ENCODE data around the gene ABCF1.
"Not testable (repeated sequence)": the region's sequence is repeated elsewhere in the genome, so short reads cannot be mapped to it uniquely, and the experiment has no call there.

The ABCF1 gene

DNA sequence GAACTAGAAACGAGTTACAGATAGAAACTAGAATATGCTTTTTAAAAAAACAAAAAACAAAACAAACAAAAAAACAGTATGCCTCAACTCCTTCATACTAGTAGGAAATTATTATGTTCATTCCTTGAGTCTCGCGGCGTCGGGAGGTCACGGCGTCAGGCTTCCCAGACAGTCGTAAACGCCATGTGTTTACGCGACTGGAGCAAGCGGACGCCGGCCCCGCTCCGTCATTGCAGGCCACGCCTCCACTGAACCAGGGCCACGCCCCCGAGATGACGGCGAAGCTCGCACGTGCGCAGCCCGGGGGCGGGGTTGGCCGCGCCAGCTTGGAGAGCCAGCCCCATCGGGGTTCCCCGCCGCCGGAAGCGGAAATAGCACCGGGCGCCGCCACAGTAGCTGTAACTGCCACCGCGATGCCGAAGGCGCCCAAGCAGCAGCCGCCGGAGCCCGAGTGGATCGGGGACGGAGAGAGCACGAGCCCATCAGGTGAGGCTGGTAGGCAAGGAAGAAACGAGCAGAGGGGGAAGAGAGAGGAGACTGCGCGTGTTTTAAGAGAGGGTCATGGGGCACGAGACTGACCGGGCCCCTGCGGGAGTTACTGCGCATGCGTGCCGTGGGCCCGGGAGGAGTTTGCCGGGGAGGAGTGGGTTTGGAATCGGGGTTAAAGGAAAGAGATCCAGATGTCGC lies at the start of gene ABCF1:
Gene ABCF1, plus strand, starts transcription at position 368 of the 687 bp plus-strand sequence. Its CDS starts 46 bp downstream, at position 414.
- peak; percentile 98 for DNase-seq (ENCODE audit: low read depth, low spot score)

DNA sequence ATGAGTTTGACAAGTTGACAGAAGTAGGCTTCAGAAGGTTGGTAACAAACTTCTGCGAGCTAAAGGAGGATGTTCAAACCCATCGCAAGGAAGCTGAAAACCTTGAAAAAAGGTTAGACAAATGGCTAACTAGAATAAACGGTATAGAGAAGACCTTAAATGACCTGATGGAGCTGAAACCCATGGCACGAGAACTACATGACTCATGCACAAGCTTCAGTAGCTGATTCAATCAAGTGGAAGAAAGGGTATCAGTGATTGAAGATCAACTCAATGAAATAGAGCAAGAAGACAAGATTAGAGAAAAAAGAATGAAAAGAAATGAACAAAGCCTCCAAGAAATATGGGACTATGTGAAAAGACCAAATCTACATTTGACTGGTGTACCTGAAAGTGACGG lies 49.3 kb upstream of the ABCF1 start:
- not testable (repeated sequence) for DNase-seq (ENCODE audit: low read depth, low spot score)

- DNase-seq (ENCODE audit: low read depth, low spot score): not testable (repeated sequence)
These were observed 44.8 kb upstream of the ABCF1 start for GRCh38 chr6:30526444-30526843.

- DNase-seq (ENCODE audit: low read depth, low spot score): not testable (repeated sequence)
These were observed 41.8 kb upstream of the ABCF1 start for GRCh38 chr6:30529349-30529875.

DNA sequence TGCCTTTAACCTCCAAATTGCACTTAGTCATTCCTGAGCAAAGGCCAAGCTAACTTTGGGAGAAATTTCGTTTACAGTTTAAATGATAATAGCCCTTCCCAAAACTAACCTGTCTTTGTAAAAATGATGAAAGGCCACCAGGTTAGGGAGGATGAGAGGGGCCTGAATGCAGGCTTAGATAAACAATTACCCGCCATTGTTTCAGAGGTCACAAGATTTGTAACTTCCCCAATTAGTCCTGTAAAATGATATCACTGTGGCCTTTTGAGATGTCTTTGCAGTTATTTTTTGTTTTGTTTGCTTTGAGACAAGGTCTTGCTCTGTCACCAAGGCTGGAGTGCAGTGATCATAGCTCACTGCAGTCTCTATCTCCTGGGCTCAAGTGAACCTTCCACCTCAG lies 41.2 kb upstream of the ABCF1 start:
- no peak for DNase-seq (ENCODE audit: low read depth, low spot score)

GRCh38 chr6:30533460-30534294 lies 37.6 kb upstream of the ABCF1 start:
- DNase-seq (ENCODE audit: low read depth, low spot score): no peak

GRCh38 chr6:30537931-30538330 lies 33.3 kb upstream of the ABCF1 start:
- DNase-seq (ENCODE audit: low read depth, low spot score): no peak

DNA sequence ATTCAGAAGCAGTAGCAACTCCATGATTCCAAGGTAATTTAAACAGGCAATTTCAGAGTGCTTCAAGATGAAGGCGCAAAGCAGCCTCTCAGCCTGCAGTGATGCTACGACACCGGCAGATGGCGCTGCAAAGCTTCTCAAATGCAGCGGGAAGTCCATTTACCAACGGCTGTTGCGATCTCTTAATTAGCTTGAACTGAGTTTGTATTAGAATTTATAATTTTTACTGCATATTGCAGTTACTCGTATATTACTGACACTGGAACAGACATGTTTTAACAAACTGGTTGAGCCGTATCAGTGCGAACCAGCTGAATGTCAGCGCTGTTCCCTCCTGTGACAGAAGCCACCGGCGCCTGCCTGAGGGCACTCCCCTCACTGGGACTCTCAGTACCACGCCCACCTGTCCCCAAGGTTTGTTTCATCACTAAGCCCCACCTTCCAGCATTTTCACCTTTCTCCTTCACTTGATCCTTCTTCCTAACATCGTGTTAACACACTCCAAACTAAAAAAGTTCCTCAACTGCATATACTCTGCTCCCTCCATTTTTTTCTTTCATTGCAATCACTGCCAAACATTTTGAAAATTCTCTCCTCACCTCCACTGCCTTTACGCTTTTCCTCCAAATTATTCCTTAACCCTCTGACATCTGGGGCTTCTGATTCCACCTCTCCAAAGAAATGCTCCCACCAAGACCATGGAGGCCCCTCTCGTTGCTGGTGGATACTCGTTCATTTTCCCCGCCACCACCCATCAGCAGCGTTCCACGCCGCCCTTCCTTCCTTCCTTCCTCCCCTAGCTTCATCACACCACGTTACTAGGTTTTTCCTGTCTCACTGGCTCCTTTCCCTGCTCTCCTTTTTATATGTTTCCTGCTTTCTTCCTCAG lies 29.5 kb upstream of the ABCF1 start:
- DNase-seq (ENCODE audit: low read depth, low spot score): peak; percentile 94

DNA sequence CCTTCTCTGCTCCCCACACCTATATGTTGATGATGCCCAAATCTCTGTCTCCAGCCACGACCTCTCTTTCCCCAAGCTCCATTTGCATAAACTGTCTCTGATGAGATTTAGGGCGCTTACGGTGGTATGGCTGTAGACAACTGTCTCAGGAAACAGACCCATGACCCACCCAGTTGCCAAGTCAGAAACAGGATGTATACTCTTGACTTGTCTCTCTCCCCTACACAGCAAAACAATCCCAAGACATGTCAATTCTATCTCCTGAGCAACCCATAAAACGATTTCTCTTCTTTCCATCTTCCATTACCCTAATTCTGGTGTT lies 28.9 kb upstream of the ABCF1 start:
- DNase-seq (ENCODE audit: low read depth, low spot score): no peak

GRCh38 chr6:30542915-30543314 lies 28.3 kb upstream of the ABCF1 start:
- no peak for DNase-seq (ENCODE audit: low read depth, low spot score)

DNA sequence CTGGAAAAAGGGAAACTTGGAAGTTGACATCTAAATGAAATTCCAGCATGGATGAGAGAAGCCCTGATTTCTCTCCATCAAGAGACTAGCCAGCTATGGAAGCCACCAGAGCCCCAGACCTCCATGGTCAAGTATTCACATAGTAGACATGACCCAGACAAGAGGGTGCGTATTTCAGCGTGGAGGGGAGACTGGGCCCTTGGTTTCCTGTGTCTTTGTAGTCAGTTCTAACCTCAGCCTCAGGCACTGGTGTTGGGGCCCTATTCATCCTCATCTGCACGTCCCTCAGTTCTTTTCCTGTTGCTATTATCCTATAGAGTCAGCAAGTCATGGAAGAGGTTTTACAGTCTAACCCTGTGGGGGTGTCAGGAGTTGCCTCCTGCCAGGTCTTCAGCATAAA lies 27.4 kb upstream of the ABCF1 start:
- no peak for DNase-seq (ENCODE audit: low read depth, low spot score)

GRCh38 chr6:30544666-30545272 lies 26.5 kb upstream of the ABCF1 start:
- peak; percentile 37 for DNase-seq (ENCODE audit: low read depth, low spot score)

GRCh38 chr6:30547454-30547853 lies 23.8 kb upstream of the ABCF1 start:
- DNase-seq (ENCODE audit: low read depth, low spot score): no peak

DNA sequence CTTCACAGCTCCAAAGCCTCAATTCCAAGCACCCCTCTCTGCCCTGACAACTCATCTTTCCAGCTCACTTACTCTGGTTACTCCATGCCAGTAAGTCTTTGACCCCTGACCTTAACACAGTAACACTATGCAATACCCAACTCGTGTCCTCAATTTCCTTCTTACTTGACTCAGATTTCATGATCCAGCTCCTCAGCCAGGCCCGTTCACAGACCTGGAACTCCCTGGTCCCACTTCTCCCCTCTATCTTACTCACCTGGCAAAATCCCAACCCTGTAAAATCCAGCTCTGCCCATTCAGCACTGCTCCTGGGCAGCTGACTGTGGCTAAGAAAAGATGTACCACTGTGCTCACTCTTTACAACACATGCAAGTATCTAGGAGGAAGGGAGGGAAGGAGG lies 22.9 kb upstream of the ABCF1 start:
- no peak for DNase-seq (ENCODE audit: low read depth, low spot score)

DNA sequence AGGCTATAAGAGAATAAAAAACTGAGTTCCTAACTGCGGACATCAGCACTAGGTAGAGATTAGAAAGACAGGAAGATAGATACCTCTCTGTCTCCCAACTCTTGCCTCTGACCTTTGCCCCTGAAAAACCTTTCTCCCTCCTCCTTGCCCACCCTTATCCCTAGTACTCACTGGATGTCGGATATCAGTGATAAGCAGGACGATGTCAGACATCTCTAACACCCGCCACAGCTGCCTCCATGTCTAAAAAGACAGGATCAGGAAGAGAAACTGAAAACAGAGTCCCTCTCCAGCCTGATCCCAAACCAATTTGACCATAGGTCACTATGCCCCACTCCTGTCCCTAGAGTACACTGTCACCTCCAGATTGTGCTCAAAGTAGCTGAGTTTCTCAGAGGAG lies 16.8 kb upstream of the ABCF1 start:
- DNase-seq (ENCODE audit: low read depth, low spot score): no peak

DNA sequence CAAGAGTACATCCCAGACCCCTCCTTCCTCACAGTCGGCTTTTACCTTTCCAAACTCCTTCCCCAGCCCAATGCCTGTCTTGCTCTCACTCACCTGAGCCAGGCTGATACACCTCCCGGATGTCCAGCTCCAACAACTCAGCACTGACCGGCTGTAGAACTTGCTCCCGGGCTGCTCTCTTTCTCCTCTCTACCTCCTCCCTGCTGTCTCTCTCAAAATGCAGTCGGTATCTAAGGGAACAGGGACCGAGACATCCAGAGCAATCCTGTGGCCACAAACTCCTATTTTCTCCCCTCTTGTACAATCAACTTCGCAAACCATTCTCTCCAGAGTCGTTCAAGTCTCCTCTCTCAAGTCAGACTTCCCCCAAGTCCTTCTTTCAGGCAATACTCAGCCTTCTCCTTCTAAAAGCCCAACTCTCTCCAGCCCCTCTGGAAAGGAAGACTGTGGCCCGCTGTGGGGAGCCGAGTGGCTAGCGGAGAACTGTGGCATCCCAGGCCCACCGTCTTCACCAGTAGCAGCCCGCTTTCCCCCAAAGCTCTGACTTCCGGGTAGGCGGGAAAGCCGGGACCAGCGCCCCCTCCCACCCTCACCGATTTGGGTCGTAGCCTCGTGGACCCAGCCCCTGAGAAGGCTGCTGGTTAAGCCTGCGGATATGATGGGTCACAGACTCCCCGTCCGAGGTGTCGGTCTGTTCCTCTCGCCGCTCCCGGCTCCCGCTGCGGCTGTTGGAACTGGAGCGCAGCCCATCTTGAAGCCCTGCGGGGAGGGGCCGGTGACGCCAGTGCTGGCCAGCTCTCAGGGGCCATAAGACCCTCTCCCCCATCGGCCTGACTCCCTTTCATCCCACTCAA lies 16.1 kb upstream of the ABCF1 start:
- DNase-seq (ENCODE audit: low read depth, low spot score): peak; percentile 72

- no peak for DNase-seq (ENCODE audit: low read depth, low spot score)
These were observed 15.5 kb upstream of the ABCF1 start for GRCh38 chr6:30555816-30556065.

DNA sequence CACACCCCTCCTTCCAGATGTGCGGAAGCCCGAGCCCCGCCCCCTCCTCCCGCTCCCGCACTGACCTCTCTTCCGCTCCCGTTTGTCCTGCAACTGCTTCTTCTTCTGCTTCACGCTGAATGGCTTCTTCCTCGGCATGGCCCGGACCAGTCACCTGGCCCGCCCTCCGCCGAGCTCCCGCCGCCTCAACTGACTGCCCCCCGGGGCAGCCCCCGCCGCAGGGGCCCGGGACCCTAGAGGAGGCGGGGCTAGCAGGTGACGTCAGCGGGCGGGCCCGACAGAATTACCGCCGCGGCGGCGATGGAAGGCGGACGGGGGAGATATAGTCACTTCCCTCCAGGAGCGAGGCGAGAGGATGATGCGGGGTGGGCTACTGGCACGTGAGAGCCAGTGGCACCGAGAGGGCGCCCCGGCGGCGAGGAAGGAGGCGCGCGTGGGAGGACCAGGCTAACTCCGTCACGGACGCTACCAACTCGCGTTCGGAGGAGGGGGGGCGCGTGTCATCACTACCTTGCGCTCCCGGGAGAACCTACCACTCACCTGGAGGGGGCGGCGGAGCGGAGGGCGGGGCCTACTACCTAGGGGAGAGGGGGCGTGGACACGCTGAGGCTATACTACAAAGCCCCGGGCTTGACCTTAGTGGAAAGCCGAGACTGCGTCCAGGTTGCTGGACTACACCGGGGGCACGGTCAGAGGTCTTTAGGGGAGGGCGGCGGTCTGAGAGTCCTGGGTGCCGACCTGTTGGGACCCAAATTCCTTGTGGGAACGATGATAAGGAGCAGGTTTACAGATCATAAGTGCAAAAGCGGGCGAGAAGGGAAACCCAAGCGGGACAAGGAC lies 15.0 kb upstream of the ABCF1 start, which contains the start of gene GNL1:
Gene GNL1, minus strand, starts transcription at position 424 of the 840 bp plus-strand sequence. Its CDS starts 286 bp downstream, at position 138.
- peak; percentile 96 for DNase-seq (ENCODE audit: low read depth, low spot score)

- peak; percentile 97 for DNase-seq (ENCODE audit: low read depth, low spot score)
These were observed 14.1 kb upstream of the ABCF1 start, which contains the start of gene PRR3 for GRCh38 chr6:30556906-30557682. PRR3 (plus strand) TSS chr6:30557295; CDS start chr6:30557345, 50 bp downstream.
